GM12878 (cell line): ENCODE data around the gene DNAJC2. TPM values are rescaled to one million over a fixed set of nuclear protein-coding genes. Genes with fewer than 3 reads are reported as not detected.

Experiments
- ATAC-seq: fragments of 200-7000 bp; cut with Tn5 transposase; 3 replicates; pipeline ENCODE4 v1.9.1; 2020; ENCODE audit warnings: mild to moderate bottlenecking, moderate library complexity
- BruUV-seq: library from RNA; stranded (reverse); fragments of 400-500 nt; replicated peaks from 2 replicates; lab custom pipeline; 2021; lab: Mats Ljungman, UMichigan
- CTCF ChIA-PET: fragments of 300-600 bp; sonication (Branson Sonifier 250); formaldehyde crosslinking; extraction: SDS; loops from one replicate; lab custom pipeline; 2021; ENCODE audit warnings: inconsistent platforms; lab: Yijun Ruan, JAX
- POLR2A ChIA-PET: fragments of 350-600 bp; formaldehyde crosslinking; extraction: SDS; loops from one replicate; lab custom pipeline; 2021; ENCODE audit warnings: inconsistent platforms; lab: Charles Lee
- RAD21 ChIA-PET: fragments of 300-600 bp; sonication (Branson Sonifier 250); formaldehyde crosslinking; loops from one replicate; lab custom pipeline; 2023; ENCODE audit warnings: antibody characterized with exemption; ENCODE audit not compliant: unreplicated experiment; lab: Charles Lee
- SMC1A ChIA-PET: fragments of 300-600 bp; sonication (Branson Sonifier 250); formaldehyde crosslinking; loops from one replicate; lab custom pipeline; 2023; ENCODE audit not compliant: unreplicated experiment, uncharacterized antibody; lab: Charles Lee
- DNase-seq: peaks from one replicate; pipeline ENCODE4 v3.0.0-alpha.2; 2011; ENCODE audit warnings: low read depth, low spot score
- FAIRE-seq: peaks from 3 replicates; lab custom pipeline; 2011; peaks lifted over from hg19 to GRCh38; lab: Jason Lieb, UNC
- H2AFZ ChIP-seq: 2 replicates; pipeline ENCODE4 v1.6.0; 2011; ENCODE audit warnings: low read depth, low read length, control low read depth; ENCODE audit not compliant: control insufficient read depth
- H3K27ac ChIP-seq: 2 replicates; pipeline ENCODE4 v1.5.1; 2011; ENCODE audit warnings: control low read depth; ENCODE audit not compliant: control insufficient read depth, insufficient read depth
- H3K27me3 ChIP-seq, 2 experiments: replicated peaks in 1 of 2; 2 replicates each; pipeline versions ENCODE4 v1.6.0 to v1.6.1; 2011; ENCODE audit warnings: low read length in 1 of 2; ENCODE audit not compliant: control insufficient read depth in 2 of 2, insufficient read depth in 2 of 2
- H3K36me3 ChIP-seq, 2 experiments: 2 replicates each; pipeline ENCODE4 v1.5.1; 2011; ENCODE audit warnings: low read length in 1 of 2; ENCODE audit not compliant: control insufficient read depth in 2 of 2, insufficient read depth in 2 of 2
- H3K4me1 ChIP-seq: 2 replicates; pipeline ENCODE4 v1.6.1; 2011; ENCODE audit warnings: mild to moderate bottlenecking, low read length, moderate library complexity, mixed read lengths; ENCODE audit not compliant: control insufficient read depth, insufficient read depth
- H3K4me2 ChIP-seq: 2 replicates; pipeline ENCODE4 v1.6.0; 2011; ENCODE audit warnings: control low read depth; ENCODE audit not compliant: control insufficient read depth, insufficient read depth
- H3K4me3 ChIP-seq: fragments of 200-600 bp; sonication (generic); 2 replicates; pipeline ENCODE4 v1.5.1; 2016
- H3K79me2 ChIP-seq: 2 replicates; pipeline ENCODE4 v1.6.0; 2011; ENCODE audit warnings: low read length; ENCODE audit not compliant: control insufficient read depth, insufficient read depth
- H3K9ac ChIP-seq: 2 replicates; pipeline ENCODE4 v1.8.0; 2011; ENCODE audit warnings: low read length, control low read depth, mixed read lengths; ENCODE audit not compliant: control insufficient read depth, insufficient read depth
- H3K9me3 ChIP-seq: replicated peaks from 3 replicates; pipeline ENCODE4 v1.5.1; 2011; ENCODE audit warnings: mild to moderate bottlenecking, low read length; ENCODE audit not compliant: control insufficient read depth, insufficient read depth
- H4K20me1 ChIP-seq: 2 replicates; pipeline ENCODE4 v1.6.0; 2011; ENCODE audit not compliant: control insufficient read depth, insufficient read depth
- SKIL ChIP-seq: fragments of 450-650 bp; IDR thresholded peaks from 2 replicates; pipeline ENCODE4 v1.6.1; 2017; ENCODE audit warnings: mild to moderate bottlenecking, low read depth, inconsistent platforms; ENCODE audit not compliant: poor library complexity, severe bottlenecking
- SMAD1 ChIP-seq: fragments of 450-650 bp; IDR thresholded peaks from 2 replicates; pipeline ENCODE4 v1.6.1; 2018; ENCODE audit warnings: mild to moderate bottlenecking, low read depth; ENCODE audit not compliant: partially characterized antibody
- ZNF24 ChIP-seq: fragments of 450-650 bp; IDR thresholded peaks from 2 replicates; pipeline ENCODE4 v1.6.1; 2017; ENCODE audit warnings: antibody characterized with exemption, mild to moderate bottlenecking
- WGBS: methylation state at CpG from one replicate; pipeline ENCODE4 v1.1.6; 2016; ENCODE audit warnings: low lambda C conversion rate; ENCODE audit not compliant: insufficient replicate concordance, insufficient coverage; ENCODE audit errors: missing lambda C conversion rate; 5-methylcytosine and 5-hydroxymethylcytosine counted together
- in situ Hi-C: fragments of 300-500 bp; cut with MboI; formaldehyde crosslinking; loops from 9 replicates; pipeline ENCODE4 v1.14.3; 2018; ENCODE audit warnings: mixed read lengths
- intact Hi-C: fragments of 100-400 bp; cut with micrococcal nuclease; formaldehyde crosslinking; loops from one replicate; pipeline ENCODE4 v1.14.2; 2022; ENCODE audit not compliant: unreplicated experiment
- polyA plus RNA-seq, 11 experiments: library from polyadenylated mRNA; depleted of rRNA in 4 of 11; unstranded in 6 of 11; stranded (reverse) in 5 of 11; fragments of >200 nt; fragmentation: Nextera tagmentation in 4 of 11; fragmentation: Illumina TruSeq in 1 of 11; extraction: Ambion mirVana in 4 of 11; extraction: Trizol in 1 of 11; gene quantifications; 1 replicate in 1 of 11; 2 replicates in 10 of 11; pipeline versions ENCODE4 v1.2.1 to v1.2.3, GENCODE V29; 2011 to 2016; ENCODE audit warnings: inconsistent platforms in 2 of 11, missing spikeins in 2 of 11, low read depth in 1 of 11
- total RNA-seq, 4 experiments: library from RNA; depleted of rRNA in 3 of 4; stranded (reverse); fragments of >200 nt in 3 of 4; fragmentation: Illumina TruSeq in 1 of 4; extraction: Trizol in 1 of 4; gene quantifications; 2 replicates each; pipeline versions ENCODE4 v1.2.1 to v1.2.3, GENCODE V29; 2013 to 2021

The DNAJC2 gene
- total and polyA plus RNA-seq, 10 of the 15 experiments (the other 5 are each of a cell fraction or from before 2014, with no cell fraction given), result 18.2 to 63.1 (median 30.6) TPM

- no peak overlapping the region for H3K9ac ChIP-seq
- H2AFZ ChIP-seq, result no peak overlapping the region
- peak; percentile 93 for FAIRE-seq
- BruUV-seq, result no TSS peak
- H4K20me1 ChIP-seq, result no peaks in the 10 kb centered on the region
- ATAC-seq, result peak; percentile 77
- H3K4me2 ChIP-seq, result no peak overlapping the region; the same call in 1 of the 2 replicates
- 0 out of 2 replicates have a peak, but pooled peaks cover 3% of the 10 kb centered on the region for H3K79me2 ChIP-seq
- no peaks in the 10 kb centered on the region for H3K27me3 ChIP-seq
- H3K36me3 ChIP-seq, result peaks cover 2 to 44% of the 10 kb centered on the region in 2 experiments
- in situ Hi-C loops (no loop called here), intact Hi-C loops (no loop called here)
- no peak for TF ChIP-seq ZNF24
- TF ChIP-seq SKIL, result peak; percentile 76
- peak; percentile 94 for TF ChIP-seq SMAD1
- ChIA-PET CTCF (interaction anchor here (1.7 to 2.1 kb wide), 2 partner anchors 9 to 99 kb away, joined by 4 to 9 read pairs; no protein-coding TSS in a partner anchor), RAD21 (interaction anchor here (0.7 kb wide), 1 partner anchor 157 kb away, joined by 3 read pairs; no protein-coding TSS in a partner anchor), POLR2A (no interaction called here), SMC1A (interaction anchor here (0.7 to 1.6 kb wide), 3 partner anchors 9 to 47 kb away, joined by 4 read pairs; no protein-coding TSS in a partner anchor)
- no peak for DNase-seq
- peak overlapping the region; percentile 33; the same call in 1 of the 2 replicates for H3K27ac ChIP-seq
- WGBS, result 69% methylated on average over 3 of the region's 3 CpGs
- H3K9me3 ChIP-seq, result no peaks in the 10 kb centered on the region
- no peaks in the 10 kb centered on the region; the same call in 1 of the 2 replicates for H3K4me1 ChIP-seq
- H3K4me3 ChIP-seq, result no peak overlapping the region
These were observed 36.9 kb downstream of the DNAJC2 start for GRCh38 chr7:103307503-103308231.
